ENCODE measurements around the gene ITGBL1.

- no peak for TF ChIP-seq CTCF (IDR thresholded peaks at IDR 0.05; ENCODE audit: insufficient read depth, low read length, poor library complexity, severe bottlenecking)
- TF ChIP-seq EZH2phosphoT487 (conservative IDR thresholded peaks at IDR 0.05; ENCODE audit: low read length) = no peak
Measured at GRCh38 chr13:101450749-101451130, 1.7 kb upstream of the ITGBL1 start.
